GM10266 (cell line): ENCODE measurements around the gene GSC2.

Experiments used
- DNase-seq: peaks from one replicate; pipeline ENCODE4 v3.0.0; 2012; ENCODE audit errors: extremely low spot score
- TF ChIP-seq, protein P1 (sequence below): IDR thresholded peaks from 2 replicates; pipeline ENCODE4 v1.5.1; 2012; ENCODE audit warnings: mild to moderate bottlenecking, low read depth; ENCODE audit not compliant: control insufficient read depth, insufficient read depth; ENCODE audit errors: missing control alignments

GSC2 gene

DNA sequence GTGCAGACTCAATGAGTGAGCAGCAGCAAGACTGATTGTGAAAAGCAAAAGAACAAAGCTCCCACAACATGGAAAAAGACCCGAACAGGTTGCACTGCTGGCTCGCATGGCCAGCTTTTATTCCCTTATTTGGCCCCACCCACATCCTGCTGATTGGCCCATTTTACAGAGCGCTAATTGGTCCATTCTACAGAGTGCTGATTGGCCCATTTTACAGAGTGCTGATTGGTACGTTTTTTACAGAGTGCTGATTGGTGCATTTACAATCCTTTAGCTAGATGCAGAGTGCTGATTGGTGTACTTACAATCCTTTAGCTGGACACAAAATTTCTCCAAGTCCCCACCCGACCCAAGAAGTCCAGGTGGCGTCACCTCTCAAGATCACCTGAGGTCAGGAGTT, 43.8 kb upstream of the GSC2 start:
- TF ChIP-seq, protein P1, sequence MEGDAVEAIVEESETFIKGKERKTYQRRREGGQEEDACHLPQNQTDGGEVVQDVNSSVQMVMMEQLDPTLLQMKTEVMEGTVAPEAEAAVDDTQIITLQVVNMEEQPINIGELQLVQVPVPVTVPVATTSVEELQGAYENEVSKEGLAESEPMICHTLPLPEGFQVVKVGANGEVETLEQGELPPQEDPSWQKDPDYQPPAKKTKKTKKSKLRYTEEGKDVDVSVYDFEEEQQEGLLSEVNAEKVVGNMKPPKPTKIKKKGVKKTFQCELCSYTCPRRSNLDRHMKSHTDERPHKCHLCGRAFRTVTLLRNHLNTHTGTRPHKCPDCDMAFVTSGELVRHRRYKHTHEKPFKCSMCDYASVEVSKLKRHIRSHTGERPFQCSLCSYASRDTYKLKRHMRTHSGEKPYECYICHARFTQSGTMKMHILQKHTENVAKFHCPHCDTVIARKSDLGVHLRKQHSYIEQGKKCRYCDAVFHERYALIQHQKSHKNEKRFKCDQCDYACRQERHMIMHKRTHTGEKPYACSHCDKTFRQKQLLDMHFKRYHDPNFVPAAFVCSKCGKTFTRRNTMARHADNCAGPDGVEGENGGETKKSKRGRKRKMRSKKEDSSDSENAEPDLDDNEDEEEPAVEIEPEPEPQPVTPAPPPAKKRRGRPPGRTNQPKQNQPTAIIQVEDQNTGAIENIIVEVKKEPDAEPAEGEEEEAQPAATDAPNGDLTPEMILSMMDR = no peak
- no peak for DNase-seq

DNA sequence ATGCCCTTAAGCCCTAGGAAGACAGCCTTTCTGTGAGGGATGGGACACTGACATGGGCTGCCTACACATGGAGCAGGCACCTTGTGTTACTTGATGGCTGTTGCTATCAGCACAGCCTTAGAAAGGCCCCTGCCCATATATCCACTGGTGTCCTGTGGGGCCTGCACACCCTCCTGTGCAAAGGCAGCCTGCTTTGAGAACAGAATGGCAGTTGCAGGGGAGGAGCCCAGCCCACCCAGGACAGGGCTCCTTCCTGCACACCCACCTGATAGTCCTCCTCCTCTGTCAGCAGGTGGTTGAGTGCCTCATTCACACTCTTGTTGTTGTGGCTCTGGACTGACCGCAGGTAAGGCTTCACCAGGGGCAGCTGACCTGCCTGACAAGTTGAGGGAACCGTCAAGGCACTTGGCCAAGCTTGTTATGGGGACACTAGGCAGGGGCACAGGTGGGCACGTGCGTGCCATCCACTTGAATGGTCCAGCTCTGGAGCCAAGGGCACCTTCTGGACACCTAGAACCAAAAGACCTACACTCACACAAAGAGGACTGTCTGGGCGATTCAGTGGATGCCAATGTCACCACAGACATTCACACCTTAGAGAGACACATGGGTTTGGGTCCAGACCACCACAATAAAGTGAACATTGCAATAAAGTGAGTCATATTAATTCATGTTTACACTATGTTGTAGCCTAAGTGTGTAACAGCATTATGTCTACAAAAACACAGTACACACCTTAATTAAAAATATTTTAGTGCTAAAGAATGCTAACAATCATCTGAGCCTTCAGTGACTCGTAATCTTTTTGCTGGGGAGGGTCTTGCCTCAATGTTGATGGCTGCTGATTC, 37.8 kb upstream of the GSC2 start:
- TF ChIP-seq, protein P1 = no peak
- DNase-seq = no peak

DNA sequence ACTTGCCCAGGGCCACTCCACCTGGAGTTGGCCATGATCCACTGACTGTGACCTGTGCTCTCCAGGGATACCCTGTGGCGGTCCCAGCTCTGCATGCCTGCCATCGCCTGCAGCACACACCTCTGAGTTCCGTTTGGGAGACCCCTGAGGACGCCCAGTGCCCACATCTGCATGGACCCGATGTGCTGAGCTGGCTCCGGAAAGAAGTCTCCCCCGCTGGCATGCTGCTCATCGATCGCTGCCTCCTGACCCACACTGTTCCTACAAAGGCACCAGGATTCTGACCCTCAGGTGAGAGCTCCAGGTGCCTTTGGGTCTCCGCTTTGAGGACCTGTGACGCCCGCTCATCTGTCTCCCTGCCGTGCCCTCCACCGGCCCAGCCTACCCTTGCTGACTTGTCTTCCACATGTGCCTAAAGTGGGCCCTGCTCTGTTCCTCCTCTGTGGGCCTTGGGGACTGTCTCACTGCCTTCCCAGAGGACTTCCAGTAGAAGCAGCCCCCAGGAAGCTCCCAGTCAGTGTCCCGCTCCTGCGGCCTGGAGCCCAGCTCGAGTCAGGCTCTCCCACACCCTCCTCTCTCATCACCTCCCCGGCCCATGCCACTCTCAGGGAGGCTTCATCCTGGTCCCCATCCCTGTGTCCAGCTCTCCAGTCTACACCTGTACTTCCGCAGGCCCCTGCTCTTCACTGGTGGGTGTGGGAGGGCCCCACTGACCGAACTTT, 34.3 kb upstream of the GSC2 start:
- TF ChIP-seq, protein P1 = no peak
- DNase-seq = no peak

DNA sequence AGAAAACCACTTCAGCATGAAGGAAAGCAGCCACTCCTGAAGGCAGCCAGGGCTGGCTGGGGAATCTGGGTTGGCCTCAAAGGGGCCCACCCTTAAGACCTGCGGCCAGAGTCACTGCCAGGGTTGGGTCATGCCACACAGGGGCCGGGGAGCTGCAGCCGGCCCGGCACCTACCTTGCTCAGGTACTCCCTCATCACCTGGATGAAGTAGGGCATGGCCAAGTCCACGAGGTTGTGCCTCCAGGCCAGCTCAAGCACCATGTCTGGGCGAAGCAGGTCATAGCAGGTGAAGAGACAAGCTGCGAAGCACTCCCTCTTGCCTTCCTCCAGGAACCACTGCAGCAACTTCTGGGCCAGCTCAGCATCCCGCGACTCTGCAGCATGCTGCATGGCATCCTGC, 33.1 kb upstream of the GSC2 start:
- DNase-seq = no peak
- TF ChIP-seq, protein P1 = no peak

DNA sequence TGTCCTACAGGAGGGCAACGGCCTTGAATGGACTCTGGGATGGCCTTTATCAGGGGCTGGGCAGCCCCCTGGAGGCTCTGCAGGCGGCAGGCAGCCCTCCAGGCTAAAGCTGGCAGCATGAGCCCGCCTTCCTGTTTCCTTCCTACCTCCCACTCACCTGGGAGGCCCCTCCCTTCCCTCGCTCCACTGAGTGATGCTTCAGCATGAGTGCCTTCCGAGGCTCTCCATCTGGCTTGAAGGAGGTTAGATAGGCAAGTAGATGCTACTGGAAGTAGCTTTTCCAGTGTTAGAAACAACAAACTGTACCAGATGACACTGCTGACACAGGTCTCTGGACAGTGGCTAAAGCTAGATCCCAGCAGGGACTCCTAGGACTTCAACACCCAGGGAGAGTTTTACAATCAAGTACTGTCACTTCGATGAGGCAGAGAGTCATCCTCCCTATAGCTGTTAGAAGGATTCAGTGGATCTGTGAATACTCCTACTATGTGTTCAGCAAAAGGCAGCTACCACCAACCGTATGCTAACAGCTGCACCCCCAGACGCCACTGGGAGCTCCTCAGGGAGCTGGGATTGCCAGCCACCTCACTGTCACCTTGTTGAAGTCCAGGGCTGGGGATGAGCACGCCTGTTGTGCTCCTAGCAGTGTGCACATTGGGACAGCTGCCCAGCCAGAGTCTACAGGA, 32.5 kb upstream of the GSC2 start:
- TF ChIP-seq, protein P1 = no peak

DNA sequence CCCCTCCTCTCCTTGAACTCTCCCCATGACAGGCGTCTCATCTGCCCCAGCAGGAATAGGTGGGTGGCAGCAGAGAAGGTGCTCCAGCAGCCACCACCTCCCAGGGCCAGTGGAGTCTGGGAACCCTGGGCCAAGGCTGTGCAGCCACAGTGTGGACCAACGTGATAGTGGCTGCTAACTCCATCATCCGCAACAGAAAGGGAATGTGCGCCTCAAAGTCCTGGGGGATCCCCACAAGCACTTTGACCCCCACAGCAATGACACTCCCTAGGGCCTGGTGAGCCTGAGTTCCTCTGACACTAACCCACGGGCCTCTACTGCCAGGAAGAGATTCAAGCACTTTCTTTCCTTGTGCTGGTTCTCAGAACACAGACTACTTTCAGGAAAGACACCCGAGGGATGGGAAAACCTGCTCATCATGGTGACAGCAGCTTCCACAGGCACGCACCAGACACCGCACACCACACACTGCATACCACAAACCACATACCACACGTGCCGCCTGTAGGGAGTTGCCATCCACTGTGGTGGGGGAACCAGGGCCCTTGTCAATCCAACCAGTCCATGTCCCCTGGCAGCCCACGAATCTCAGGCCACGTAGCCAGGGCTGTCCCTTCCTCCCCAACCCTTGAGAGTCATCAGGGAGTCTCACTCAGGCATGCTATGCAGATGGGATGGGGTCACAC, 31.8 kb upstream of the GSC2 start:
- DNase-seq = no peak
- TF ChIP-seq, protein P1 = no peak

More for the DNA sequence above, 32.5 kb upstream of the GSC2 start:
- DNase-seq = no peak
